Measurements from ENCODE around the gene KCTD4. TPM values are rescaled to one million over a fixed set of nuclear protein-coding genes. Genes with fewer than 3 reads are reported as not detected.

The KCTD4 gene
- total RNA-seq, 1 donor from 2014 or later: not detected

GRCh38 chr13:45185286-45185685 lies 15.6 kb downstream of the KCTD4 start:
- no peak for TF ChIP-seq CTCF (IDR thresholded peaks at IDR 0.05)

GRCh38 chr13:45184693-45185092 lies 16.2 kb downstream of the KCTD4 start:
- H3K36me3 ChIP-seq: no peaks in the 10 kb centered on the region
- intact Hi-C loops (cut with DNase I): no loop called here
- no peak overlapping the region for H3K27ac ChIP-seq
- DNase-seq (ENCODE audit: low spot score in 2 of 2): no peak
- H3K27me3 ChIP-seq: no peaks in the 10 kb centered on the region
- no peaks in the 10 kb centered on the region for H3K4me1 ChIP-seq
- no peaks in the 10 kb centered on the region for H3K9me3 ChIP-seq
- TF ChIP-seq CTCF (IDR thresholded peaks at IDR 0.05): no peak
- no peak overlapping the region for H3K4me3 ChIP-seq

More at GRCh38 chr13:45185286-45185685, 15.6 kb downstream of the KCTD4 start:
- H3K27me3 ChIP-seq: no peaks in the 10 kb centered on the region
- H3K36me3 ChIP-seq: no peaks in the 10 kb centered on the region
- intact Hi-C loops (cut with DNase I): no loop called here
- no peak for DNase-seq (ENCODE audit: low spot score in 2 of 2)
- H3K27ac ChIP-seq: no peak overlapping the region
- no peaks in the 10 kb centered on the region for H3K4me1 ChIP-seq
- no peak overlapping the region for H3K4me3 ChIP-seq
- H3K9me3 ChIP-seq: no peaks in the 10 kb centered on the region

GRCh38 chr13:45180713-45181601 lies 19.9 kb downstream of the KCTD4 start:
- Histone ChIP-seq H3K9me3 (no peaks in the 10 kb centered on the region), H3K36me3 (no peaks in the 10 kb centered on the region), H3K27ac (no peak overlapping the region), H3K4me3 (no peak overlapping the region), H3K27me3 (no peaks in the 10 kb centered on the region), H3K4me1 (no peaks in the 10 kb centered on the region)
- intact Hi-C loops (cut with DNase I): no loop called here
- no peak for TF ChIP-seq CTCF (IDR thresholded peaks at IDR 0.05)
- DNase-seq (ENCODE audit: low spot score in 2 of 2): no peak

GRCh38 chr13:45180303-45180702 lies 20.5 kb downstream of the KCTD4 start:
- no peaks in the 10 kb centered on the region for H3K36me3 ChIP-seq
- no peak for DNase-seq (ENCODE audit: low spot score in 2 of 2)
- intact Hi-C loops (cut with DNase I): no loop called here
- H3K4me1 ChIP-seq: no peaks in the 10 kb centered on the region
- no peak for TF ChIP-seq CTCF (IDR thresholded peaks at IDR 0.05)
- no peak overlapping the region for H3K4me3 ChIP-seq
- H3K27ac ChIP-seq: no peak overlapping the region
- H3K9me3 ChIP-seq: no peaks in the 10 kb centered on the region
- no peaks in the 10 kb centered on the region for H3K27me3 ChIP-seq

GRCh38 chr13:45179428-45179827 lies 21.4 kb downstream of the KCTD4 start:
- Histone ChIP-seq H3K4me3 (no peak overlapping the region), H3K27ac (no peak overlapping the region), H3K36me3 (peaks cover 0 to 3% of the 10 kb centered on the region in 2 donors), H3K27me3 (no peaks in the 10 kb centered on the region), H3K9me3 (no peaks in the 10 kb centered on the region), H3K4me1 (no peaks in the 10 kb centered on the region)
- no peak for TF ChIP-seq CTCF (IDR thresholded peaks at IDR 0.05)
- DNase-seq (ENCODE audit: low spot score in 2 of 2): no peak
- intact Hi-C loops (cut with DNase I): no loop called here

Measured in ascending aorta (tissue), 2 donors.